ENCODE results near the gene STXBP1.

The STXBP1 gene

GRCh38 chr9:127626752-127627493 lies 14.8 kb downstream of the STXBP1 start:
- DNase-seq = no peak
- H3K27ac ChIP-seq (ENCODE audit: low read length) = no peak overlapping the region
- no peak overlapping the region for H3K4me2 ChIP-seq (ENCODE audit: insufficient read depth, low read length)

GRCh38 chr9:127627494-127627855 lies 15.4 kb downstream of the STXBP1 start:
- Histone ChIP-seq H3K27ac (ENCODE audit: low read length) (no peak overlapping the region), H3K9me3 (ENCODE audit: insufficient read depth, low read length, severe bottlenecking) (no peaks in the 10 kb centered on the region), H3K4me1 (ENCODE audit: insufficient read depth, low read length) (no peaks in the 10 kb centered on the region), H3K4me3 (ENCODE audit: low read depth in 1 of 2, low read length in 2 of 2) (no peak overlapping the region), H3K79me2 (ENCODE audit: insufficient read depth, low read length) (no peaks in the 10 kb centered on the region), H3K4me2 (ENCODE audit: insufficient read depth, low read length) (no peak overlapping the region), H2AFZ (ENCODE audit: low read depth, low read length) (no peak overlapping the region), H3K9ac (ENCODE audit: low read depth, low read length) (no peak overlapping the region), H3K27me3 (ENCODE audit: insufficient read depth, low read length, poor library complexity) (no peaks in the 10 kb centered on the region), H4K20me1 (ENCODE audit: insufficient read depth, low read length) (peaks cover 5% of the 10 kb centered on the region), H3K36me3 (ENCODE audit: insufficient read depth, low read length) (no peaks in the 10 kb centered on the region)
- no peak for ATAC-seq (ENCODE audit: insufficient read depth, low read depth)
- no peak for DNase-seq
- TF ChIP-seq EZH2 (IDR thresholded peaks at IDR 0.05; ENCODE audit: borderline replicate concordance, low read depth, low read length, severe bottlenecking) = no peak
- TF ChIP-seq CTCF (IDR thresholded peaks at IDR 0.05; ENCODE audit: borderline replicate concordance, extremely low read depth, low read length, poor library complexity, severe bottlenecking) = no peak

More at GRCh38 chr9:127626752-127627493, 14.8 kb downstream of the STXBP1 start:
- Histone ChIP-seq H2AFZ (ENCODE audit: low read depth, low read length) (no peak overlapping the region), H3K4me1 (ENCODE audit: insufficient read depth, low read length) (no peaks in the 10 kb centered on the region), H3K9ac (ENCODE audit: low read depth, low read length) (no peak overlapping the region), H3K79me2 (ENCODE audit: insufficient read depth, low read length) (no peaks in the 10 kb centered on the region), H3K36me3 (ENCODE audit: insufficient read depth, low read length) (no peaks in the 10 kb centered on the region), H3K4me3 (ENCODE audit: low read depth in 1 of 2, low read length in 2 of 2) (no peak overlapping the region), H3K9me3 (ENCODE audit: insufficient read depth, low read length, severe bottlenecking) (no peaks in the 10 kb centered on the region), H4K20me1 (ENCODE audit: insufficient read depth, low read length) (peaks cover 5% of the 10 kb centered on the region), H3K27me3 (ENCODE audit: insufficient read depth, low read length, poor library complexity) (no peaks in the 10 kb centered on the region)
- TF ChIP-seq EZH2 (IDR thresholded peaks at IDR 0.05; ENCODE audit: borderline replicate concordance, low read depth, low read length, severe bottlenecking) (no peak), CTCF (IDR thresholded peaks at IDR 0.05; ENCODE audit: borderline replicate concordance, extremely low read depth, low read length, poor library complexity, severe bottlenecking) (no peak)
- ATAC-seq (ENCODE audit: insufficient read depth, low read depth) = no peak

GRCh38 chr9:127628758-127629467 lies 16.8 kb downstream of the STXBP1 start:
- Histone ChIP-seq H3K79me2 (ENCODE audit: insufficient read depth, low read length) (no peaks in the 10 kb centered on the region), H3K27me3 (ENCODE audit: insufficient read depth, low read length, poor library complexity) (no peaks in the 10 kb centered on the region), H3K9me3 (ENCODE audit: insufficient read depth, low read length, severe bottlenecking) (no peaks in the 10 kb centered on the region), H3K4me3 (ENCODE audit: low read depth in 1 of 2, low read length in 2 of 2) (no peak overlapping the region), H3K4me2 (ENCODE audit: insufficient read depth, low read length) (no peak overlapping the region), H3K9ac (ENCODE audit: low read depth, low read length) (no peak overlapping the region), H3K27ac (ENCODE audit: low read length) (no peak overlapping the region), H3K4me1 (ENCODE audit: insufficient read depth, low read length) (no peaks in the 10 kb centered on the region), H2AFZ (ENCODE audit: low read depth, low read length) (no peak overlapping the region), H3K36me3 (ENCODE audit: insufficient read depth, low read length) (no peaks in the 10 kb centered on the region), H4K20me1 (ENCODE audit: insufficient read depth, low read length) (no peaks in the 10 kb centered on the region; the same call in 1 of the 2 replicates)
- DNase-seq = no peak
- TF ChIP-seq EZH2 (IDR thresholded peaks at IDR 0.05; ENCODE audit: borderline replicate concordance, low read depth, low read length, severe bottlenecking) (no peak), CTCF (IDR thresholded peaks at IDR 0.05; ENCODE audit: borderline replicate concordance, extremely low read depth, low read length, poor library complexity, severe bottlenecking) (no peak)
- ATAC-seq (ENCODE audit: insufficient read depth, low read depth) = no peak

Measured in DND-41 (cell line).